ENCODE results near the gene GLCCI1. TPM values are rescaled to one million over a fixed set of nuclear protein-coding genes. Genes with fewer than 3 reads are reported as not detected.

Gene GLCCI1
- total RNA-seq, 1 experiment from 2014 or later = 4.6 TPM

DNA sequence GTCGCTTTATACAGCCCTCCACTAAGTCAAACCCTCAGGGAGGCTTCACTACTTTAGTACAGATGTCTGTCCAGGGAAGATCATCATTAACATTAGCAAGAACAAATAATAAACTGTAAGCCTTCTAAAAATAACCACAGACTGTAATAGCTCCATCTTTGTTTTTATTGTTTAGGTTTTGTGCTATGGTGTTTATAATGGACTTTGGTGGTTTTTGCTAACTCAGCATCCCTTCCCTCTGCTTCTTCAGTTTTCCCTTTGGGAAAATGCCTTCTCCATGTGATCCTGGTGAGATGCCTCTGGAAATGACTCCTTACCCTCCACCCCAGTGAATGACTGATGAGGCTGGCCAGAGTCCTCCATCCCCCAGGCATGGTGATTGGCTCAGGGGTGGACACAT lies 162.1 kb downstream of the GLCCI1 start:
- Histone ChIP-seq H3K9me3 (ENCODE audit: control insufficient read depth in 1 of 2, insufficient read depth in 1 of 2, low read depth in 1 of 2, low read length in 2 of 2) (no peaks in the 10 kb centered on the region), H3K4me3 (replicated peaks in 1 of 2; ENCODE audit: low read depth in 1 of 2, low read length in 2 of 2) (no peak overlapping the region), H3K27me3 (ENCODE audit: insufficient read depth, low read length) (no peaks in the 10 kb centered on the region), H3K79me2 (ENCODE audit: insufficient read depth, low read length) (no peaks in the 10 kb centered on the region), H2AFZ (ENCODE audit: low read depth, low read length, poor library complexity, severe bottlenecking) (no peak overlapping the region), H3K36me3 (ENCODE audit: control insufficient read depth in 1 of 2, insufficient read depth in 2 of 2, low read length in 2 of 2) (no peaks in the 10 kb centered on the region), H3K4me2 (ENCODE audit: low read length) (no peak overlapping the region), H3K9me2 (ENCODE audit: insufficient read depth) (no peaks in the 10 kb centered on the region), H3K9ac (ENCODE audit: low read length) (no peak overlapping the region), H3K27ac (ENCODE audit: low read depth, low read length) (no peak overlapping the region), H4K20me1 (ENCODE audit: insufficient read depth) (no peaks in the 10 kb centered on the region), H3K4me1 (ENCODE audit: control insufficient read depth in 1 of 2, insufficient read depth in 2 of 2, low read length in 2 of 2) (no peaks in the 10 kb centered on the region)
- ATAC-seq (no peak), DNase-seq (ENCODE audit: low read depth, low spot score) (no peak)
- RAD21 ChIA-PET (ENCODE audit: low non-redundant PET in 1 of 2, low total read pairs in 2 of 2, uncharacterized antibody in 2 of 2, unreplicated experiment in 2 of 2) = no interaction called here
- intact Hi-C loops (cut with micrococcal nuclease) = no loop called here
- POLR2A ChIA-PET = no interaction called here
- TF ChIP-seq, protein P1, sequence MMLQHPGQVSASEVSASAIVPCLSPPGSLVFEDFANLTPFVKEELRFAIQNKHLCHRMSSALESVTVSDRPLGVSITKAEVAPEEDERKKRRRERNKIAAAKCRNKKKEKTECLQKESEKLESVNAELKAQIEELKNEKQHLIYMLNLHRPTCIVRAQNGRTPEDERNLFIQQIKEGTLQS (IDR thresholded peaks at IDR 0.05) = no peak
- no peak for TF ChIP-seq CEBPB (IDR thresholded peaks at IDR 0.05; ENCODE audit: low read depth)
- TF ChIP-seq SRF (IDR thresholded peaks at IDR 0.05; ENCODE audit: low read depth) = no peak
- TF ChIP-seq, protein P2, sequence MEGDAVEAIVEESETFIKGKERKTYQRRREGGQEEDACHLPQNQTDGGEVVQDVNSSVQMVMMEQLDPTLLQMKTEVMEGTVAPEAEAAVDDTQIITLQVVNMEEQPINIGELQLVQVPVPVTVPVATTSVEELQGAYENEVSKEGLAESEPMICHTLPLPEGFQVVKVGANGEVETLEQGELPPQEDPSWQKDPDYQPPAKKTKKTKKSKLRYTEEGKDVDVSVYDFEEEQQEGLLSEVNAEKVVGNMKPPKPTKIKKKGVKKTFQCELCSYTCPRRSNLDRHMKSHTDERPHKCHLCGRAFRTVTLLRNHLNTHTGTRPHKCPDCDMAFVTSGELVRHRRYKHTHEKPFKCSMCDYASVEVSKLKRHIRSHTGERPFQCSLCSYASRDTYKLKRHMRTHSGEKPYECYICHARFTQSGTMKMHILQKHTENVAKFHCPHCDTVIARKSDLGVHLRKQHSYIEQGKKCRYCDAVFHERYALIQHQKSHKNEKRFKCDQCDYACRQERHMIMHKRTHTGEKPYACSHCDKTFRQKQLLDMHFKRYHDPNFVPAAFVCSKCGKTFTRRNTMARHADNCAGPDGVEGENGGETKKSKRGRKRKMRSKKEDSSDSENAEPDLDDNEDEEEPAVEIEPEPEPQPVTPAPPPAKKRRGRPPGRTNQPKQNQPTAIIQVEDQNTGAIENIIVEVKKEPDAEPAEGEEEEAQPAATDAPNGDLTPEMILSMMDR (IDR thresholded peaks at IDR 0.05 in 2 of 3, conservative IDR thresholded peaks at IDR 0.05 in 1 of 3; ENCODE audit: borderline replicate concordance in 1 of 3, insufficient read depth in 1 of 3, low read depth in 2 of 3, low read length in 2 of 3) = no peak
- no peak for TF ChIP-seq ZFX (IDR thresholded peaks at IDR 0.05)
- TF ChIP-seq ELF1 (IDR thresholded peaks at IDR 0.05; ENCODE audit: borderline replicate concordance, low read depth) = no peak
- no TSS peak for BruUV-seq (replicated peaks)
- CTCF ChIA-PET = no interaction called here

DNA sequence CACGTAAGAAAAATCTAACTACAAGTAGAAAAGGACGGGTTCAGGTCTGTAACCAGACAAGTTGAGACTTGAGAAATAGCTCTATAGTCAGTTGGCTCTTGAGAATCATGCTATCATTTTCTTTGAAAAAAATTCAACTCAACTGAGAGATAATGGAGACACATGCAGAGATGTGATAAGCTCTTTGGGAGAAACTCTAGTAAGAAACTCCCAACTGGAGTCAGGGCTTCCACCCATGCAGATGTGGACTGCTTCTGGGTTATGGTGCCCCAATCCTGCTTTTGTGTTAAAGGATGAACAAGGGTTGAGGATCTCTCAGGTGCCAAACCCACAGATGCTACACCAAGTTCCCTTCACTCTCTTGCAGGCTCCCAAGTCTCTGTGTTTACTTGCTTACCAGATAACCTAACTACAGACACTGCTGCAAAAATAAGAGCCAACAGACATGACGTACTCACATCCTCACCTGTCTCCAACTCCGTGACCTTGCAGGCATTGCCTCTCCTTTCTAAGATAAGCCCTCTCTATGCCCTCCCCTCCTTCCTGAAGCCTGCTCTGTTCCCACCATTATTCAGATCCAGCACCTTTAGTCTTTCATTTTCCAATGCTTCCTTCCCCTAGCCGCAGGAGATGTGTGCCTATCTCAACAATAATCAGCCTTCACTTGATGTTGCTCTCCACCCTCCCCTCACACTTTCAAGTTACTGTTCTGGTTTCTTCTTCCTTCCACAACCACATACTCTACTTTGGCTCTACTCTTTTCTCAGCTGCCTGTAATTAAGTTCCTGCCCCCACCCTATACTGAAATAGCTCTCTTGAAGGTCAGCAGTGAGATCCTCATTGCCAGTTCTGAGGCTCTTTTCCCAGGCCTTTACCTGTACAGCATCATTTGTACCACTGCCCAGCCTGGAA lies 163.4 kb downstream of the GLCCI1 start:
- Histone ChIP-seq H3K27ac (ENCODE audit: low read depth, low read length) (no peak overlapping the region), H3K36me3 (ENCODE audit: control insufficient read depth in 1 of 2, insufficient read depth in 2 of 2, low read length in 2 of 2) (no peaks in the 10 kb centered on the region), H3K79me2 (ENCODE audit: insufficient read depth, low read length) (no peaks in the 10 kb centered on the region), H3K4me3 (replicated peaks in 1 of 2; ENCODE audit: low read depth in 1 of 2, low read length in 2 of 2) (no peak overlapping the region), H3K9me3 (ENCODE audit: control insufficient read depth in 1 of 2, insufficient read depth in 1 of 2, low read depth in 1 of 2, low read length in 2 of 2) (no peaks in the 10 kb centered on the region), H3K4me2 (ENCODE audit: low read length) (no peak overlapping the region), H3K9me2 (ENCODE audit: insufficient read depth) (no peaks in the 10 kb centered on the region), H3K27me3 (ENCODE audit: insufficient read depth, low read length) (no peaks in the 10 kb centered on the region), H3K9ac (ENCODE audit: low read length) (no peak overlapping the region), H2AFZ (ENCODE audit: low read depth, low read length, poor library complexity, severe bottlenecking) (no peak overlapping the region), H3K4me1 (ENCODE audit: control insufficient read depth in 1 of 2, insufficient read depth in 2 of 2, low read length in 2 of 2) (no peaks in the 10 kb centered on the region), H4K20me1 (ENCODE audit: insufficient read depth) (no peaks in the 10 kb centered on the region)
- CTCF ChIA-PET = no interaction called here
- no peak for ATAC-seq
- POLR2A ChIA-PET = no interaction called here
- intact Hi-C loops (cut with micrococcal nuclease) = no loop called here
- RAD21 ChIA-PET (ENCODE audit: low non-redundant PET in 1 of 2, low total read pairs in 2 of 2, uncharacterized antibody in 2 of 2, unreplicated experiment in 2 of 2) = no interaction called here
- BruUV-seq (replicated peaks) = no TSS peak
- no peak for DNase-seq (ENCODE audit: low read depth, low spot score)
- no peak for TF ChIP-seq ZNF274 (IDR thresholded peaks at IDR 0.05; ENCODE audit: low read depth, low read length)
- TF ChIP-seq, protein P1 (IDR thresholded peaks at IDR 0.05) = no peak
- no peak for TF ChIP-seq EZH2phosphoT487 (IDR thresholded peaks at IDR 0.05; ENCODE audit: borderline replicate concordance)
- TF ChIP-seq TCF7L2 (IDR thresholded peaks at IDR 0.05; ENCODE audit: borderline replicate concordance, extremely low read depth, insufficient read depth, insufficient read length) = no peak
- TF ChIP-seq SP1 (IDR thresholded peaks at IDR 0.05; ENCODE audit: low read depth) = no peak
- TF ChIP-seq ZFX (IDR thresholded peaks at IDR 0.05) = no peak
- no peak for TF ChIP-seq SRF (IDR thresholded peaks at IDR 0.05; ENCODE audit: low read depth)
- TF ChIP-seq, protein P3, sequence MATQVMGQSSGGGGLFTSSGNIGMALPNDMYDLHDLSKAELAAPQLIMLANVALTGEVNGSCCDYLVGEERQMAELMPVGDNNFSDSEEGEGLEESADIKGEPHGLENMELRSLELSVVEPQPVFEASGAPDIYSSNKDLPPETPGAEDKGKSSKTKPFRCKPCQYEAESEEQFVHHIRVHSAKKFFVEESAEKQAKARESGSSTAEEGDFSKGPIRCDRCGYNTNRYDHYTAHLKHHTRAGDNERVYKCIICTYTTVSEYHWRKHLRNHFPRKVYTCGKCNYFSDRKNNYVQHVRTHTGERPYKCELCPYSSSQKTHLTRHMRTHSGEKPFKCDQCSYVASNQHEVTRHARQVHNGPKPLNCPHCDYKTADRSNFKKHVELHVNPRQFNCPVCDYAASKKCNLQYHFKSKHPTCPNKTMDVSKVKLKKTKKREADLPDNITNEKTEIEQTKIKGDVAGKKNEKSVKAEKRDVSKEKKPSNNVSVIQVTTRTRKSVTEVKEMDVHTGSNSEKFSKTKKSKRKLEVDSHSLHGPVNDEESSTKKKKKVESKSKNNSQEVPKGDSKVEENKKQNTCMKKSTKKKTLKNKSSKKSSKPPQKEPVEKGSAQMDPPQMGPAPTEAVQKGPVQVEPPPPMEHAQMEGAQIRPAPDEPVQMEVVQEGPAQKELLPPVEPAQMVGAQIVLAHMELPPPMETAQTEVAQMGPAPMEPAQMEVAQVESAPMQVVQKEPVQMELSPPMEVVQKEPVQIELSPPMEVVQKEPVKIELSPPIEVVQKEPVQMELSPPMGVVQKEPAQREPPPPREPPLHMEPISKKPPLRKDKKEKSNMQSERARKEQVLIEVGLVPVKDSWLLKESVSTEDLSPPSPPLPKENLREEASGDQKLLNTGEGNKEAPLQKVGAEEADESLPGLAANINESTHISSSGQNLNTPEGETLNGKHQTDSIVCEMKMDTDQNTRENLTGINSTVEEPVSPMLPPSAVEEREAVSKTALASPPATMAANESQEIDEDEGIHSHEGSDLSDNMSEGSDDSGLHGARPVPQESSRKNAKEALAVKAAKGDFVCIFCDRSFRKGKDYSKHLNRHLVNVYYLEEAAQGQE (IDR thresholded peaks at IDR 0.05; ENCODE audit: low read depth) = no peak
- TF ChIP-seq JUND (IDR thresholded peaks at IDR 0.05) = no peak

Data from HCT116 (cell line).